Eye (tissue), 1 donor: ENCODE data around the gene GNAL.

Experiments
- DNase-seq: peaks from one replicate; pipeline ENCODE4 v3.0.0-alpha.2; 2015

Gene GNAL

DNA sequence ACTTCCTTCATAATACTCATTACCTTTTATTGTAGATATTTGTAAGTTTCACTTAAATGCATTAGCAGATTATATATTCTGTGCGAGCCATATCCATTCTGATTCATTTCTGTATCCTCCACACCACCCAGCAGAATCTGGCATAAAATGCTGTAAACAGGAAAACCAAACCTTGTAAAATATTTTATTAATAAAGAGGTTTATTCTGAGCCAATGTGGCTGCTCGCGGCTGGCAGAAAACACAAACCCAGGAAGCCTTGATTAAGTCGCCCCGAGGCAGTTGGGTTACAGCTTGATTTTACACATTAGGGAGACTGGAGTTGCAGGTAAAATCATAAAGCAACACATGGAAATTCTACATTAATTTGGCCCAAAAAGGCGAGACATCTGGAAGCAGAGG lies 40.5 kb downstream of the GNAL start:
- no peak for DNase-seq

GRCh38 chr18:11733031-11733430 lies 44.0 kb downstream of the GNAL start:
- peak; percentile 83 for DNase-seq

DNA sequence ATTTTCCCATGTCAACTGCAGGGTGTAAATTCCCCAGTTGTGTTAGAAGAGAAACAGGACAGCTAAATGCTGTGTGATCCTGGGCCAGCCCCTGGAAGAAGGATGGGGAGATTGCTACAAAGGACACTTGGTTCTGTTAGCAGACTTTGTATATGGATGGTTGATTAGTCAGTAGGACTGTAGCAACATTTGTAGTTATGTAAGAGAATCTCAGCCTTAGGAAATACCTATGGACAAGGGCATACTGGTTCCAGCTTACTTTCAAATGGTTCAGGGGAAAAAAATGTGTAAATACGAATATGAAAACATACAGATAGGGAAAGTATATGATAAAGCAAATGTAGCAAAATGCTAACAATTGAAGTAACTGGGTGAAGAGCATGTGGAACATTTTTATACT lies 47.6 kb downstream of the GNAL start:
- DNase-seq, result no peak

- DNase-seq, result no peak
These were observed 50.8 kb downstream of the GNAL start for GRCh38 chr18:11739893-11740292.

- no peak for DNase-seq
These were observed 51.4 kb downstream of the GNAL start for GRCh38 chr18:11740461-11740860.

GRCh38 chr18:11741505-11742145 lies 52.6 kb downstream of the GNAL start:
- DNase-seq, result no peak

DNA sequence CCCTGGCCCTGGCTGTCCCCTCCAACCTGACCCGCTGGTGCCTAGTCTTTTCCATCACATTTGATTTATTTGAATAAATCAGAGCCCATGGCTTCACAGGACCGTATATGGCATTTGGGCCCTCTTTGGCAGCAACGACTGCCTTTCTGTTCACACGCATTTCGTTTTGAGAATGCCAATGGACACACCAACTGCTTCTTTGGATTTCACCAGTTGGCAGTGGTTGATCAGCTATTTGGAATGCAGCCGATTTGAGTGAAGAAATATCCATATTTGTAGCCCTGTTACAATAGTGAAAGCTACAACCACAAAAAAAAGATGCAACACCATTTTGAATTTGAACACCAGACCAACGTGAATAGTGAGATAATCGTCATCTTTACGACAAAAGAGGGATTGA lies 56.5 kb downstream of the GNAL start:
- no peak for DNase-seq

GRCh38 chr18:11747286-11747685 lies 58.2 kb downstream of the GNAL start:
- DNase-seq, result no peak

GRCh38 chr18:11747731-11748130 lies 58.7 kb downstream of the GNAL start:
- DNase-seq, result peak; percentile 34

GRCh38 chr18:11749305-11749704 lies 60.2 kb downstream of the GNAL start:
- DNase-seq, result no peak

DNA sequence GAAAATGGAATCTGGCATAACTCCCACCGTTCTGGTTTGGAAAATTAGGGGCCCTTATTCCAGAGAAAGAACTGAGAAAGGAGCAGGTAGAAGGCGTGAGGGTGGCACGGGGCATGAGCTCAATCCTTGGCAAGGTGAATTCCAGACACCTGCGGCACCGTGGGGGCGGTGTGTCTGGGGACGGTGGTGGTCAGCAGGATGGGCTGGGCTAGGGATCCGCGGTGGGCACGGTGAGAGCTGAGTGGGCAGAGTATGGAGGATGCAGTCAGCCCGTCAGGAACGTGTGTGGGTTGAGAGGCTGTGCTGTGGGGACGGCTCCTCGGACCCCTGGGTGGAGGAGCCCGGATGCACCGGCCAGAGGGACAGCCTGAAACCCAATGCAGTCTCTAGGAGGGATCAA lies 61.1 kb downstream of the GNAL start:
- no peak for DNase-seq

DNA sequence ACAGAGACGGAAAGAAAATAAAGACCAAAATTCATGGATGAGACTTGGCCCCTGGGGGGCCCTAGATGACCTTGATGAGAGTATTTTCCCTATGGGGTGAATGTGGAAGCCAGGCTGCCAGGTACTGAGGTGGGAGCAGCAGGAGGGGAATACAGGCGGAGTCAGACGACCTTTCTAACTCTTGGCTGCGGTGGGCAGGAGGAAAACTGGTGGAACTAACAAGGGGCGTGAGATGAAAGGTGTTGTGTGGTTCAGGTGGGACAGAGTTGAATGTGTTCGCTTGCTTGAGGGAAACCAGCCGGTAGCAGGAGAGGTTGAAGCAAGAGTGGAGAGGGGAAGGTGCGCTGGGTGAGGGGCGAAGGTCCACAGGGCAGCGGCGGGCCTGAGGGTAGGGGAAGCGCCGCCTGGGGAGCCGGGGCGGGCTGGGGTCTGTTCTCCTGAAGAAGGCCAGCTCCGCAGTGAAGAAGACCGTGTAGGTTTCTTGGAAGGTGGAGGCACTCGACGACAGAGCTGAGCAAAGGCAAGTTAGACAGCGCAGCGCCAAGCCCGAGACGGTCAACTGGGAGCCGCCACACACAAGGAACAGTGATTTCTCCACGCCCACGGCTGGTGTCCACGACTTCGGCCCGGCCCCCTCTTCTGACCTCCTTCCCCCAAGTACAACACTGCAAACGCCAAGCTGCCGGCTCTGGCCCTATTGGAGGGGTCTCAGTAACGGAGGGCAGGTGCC lies 61.7 kb downstream of the GNAL start:
- DNase-seq, result no peak

GRCh38 chr18:11751341-11752115 lies 62.5 kb downstream of the GNAL start:
- peak; percentile 61 for DNase-seq

DNA sequence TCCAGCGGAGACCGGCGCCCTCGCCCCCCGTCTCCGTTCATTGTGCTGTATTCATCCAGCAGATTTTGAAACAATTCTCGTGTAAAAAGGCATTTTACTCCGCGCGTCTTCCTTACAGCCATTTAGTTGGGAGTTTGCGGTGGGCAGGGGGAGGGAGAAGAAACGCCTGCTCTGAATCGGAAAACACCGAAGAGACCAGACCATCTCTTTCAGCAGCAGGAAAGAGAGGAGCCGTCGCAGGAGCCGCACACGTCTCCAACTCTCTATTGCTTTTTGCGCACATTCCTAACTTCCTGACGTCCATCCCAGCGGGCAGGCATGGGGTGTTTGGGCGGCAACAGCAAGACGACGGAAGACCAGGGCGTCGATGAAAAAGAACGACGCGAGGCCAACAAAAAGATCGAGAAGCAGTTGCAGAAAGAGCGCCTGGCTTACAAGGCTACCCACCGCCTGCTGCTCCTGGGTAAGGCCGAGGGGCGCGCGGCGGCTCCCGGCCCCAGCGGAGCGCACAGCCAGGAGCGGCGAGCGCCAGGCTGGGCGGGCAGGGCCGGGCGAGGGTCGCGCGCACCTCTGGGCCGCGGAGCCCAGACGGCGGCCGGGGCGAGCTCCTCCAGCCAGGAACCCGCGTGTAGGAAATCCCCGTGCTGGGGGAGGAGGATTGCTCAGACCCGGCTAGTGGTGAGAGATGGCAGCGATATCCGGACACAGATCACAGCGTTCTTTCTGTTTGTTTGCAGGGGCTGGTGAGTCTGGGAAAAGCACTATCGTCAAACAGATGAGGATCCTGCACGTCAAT lies 63.2 kb downstream of the GNAL start:
- peak; percentile 74 for DNase-seq

DNA sequence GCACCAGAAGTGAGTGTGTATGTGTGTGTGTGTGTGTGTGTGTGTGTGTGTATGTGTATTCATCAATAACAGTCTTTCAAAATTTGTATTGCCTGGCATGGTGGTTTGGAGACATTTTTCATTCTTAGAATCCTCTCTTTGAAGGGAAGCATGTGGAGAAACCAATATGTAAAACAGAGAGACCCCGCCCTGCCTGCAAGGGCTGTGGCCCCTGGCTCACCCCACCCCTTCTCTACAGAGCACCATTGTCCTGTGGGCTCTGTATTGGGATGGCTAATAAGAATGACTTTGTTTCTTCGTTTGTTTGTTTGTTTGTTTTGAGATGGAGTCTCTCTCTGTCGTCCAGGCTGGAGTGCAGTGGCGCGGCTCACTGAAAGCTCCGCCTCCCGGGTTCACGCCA lies 65.9 kb downstream of the GNAL start:
- no peak for DNase-seq

DNA sequence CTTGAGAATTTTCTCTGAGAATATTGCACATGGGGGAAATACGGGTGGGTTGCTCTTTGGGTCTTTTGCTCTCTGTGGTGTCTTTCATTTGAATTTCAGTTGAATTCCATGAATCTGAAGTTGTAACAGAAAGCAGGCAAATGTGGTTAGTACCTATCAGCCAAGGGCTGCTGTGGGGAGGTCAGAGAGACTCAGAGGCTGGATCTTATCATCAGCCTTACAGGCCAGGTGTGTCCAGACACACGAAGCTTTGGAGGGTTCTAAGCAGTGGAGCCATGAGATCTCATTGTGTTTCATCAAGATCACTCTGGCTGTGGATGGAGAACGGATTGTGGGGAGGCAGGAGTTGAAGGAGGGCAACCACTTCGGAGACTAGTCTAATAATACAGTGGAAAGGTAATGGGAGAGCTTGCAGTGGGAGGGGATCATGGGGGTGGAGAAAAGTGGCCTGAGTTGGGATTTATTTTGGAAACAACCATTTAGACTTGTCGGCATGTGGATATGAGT lies 68.1 kb downstream of the GNAL start:
- no peak for DNase-seq

- DNase-seq, result no peak
These were observed 70.4 kb downstream of the GNAL start for GRCh38 chr18:11759456-11759855.

- DNase-seq, result no peak
These were observed 71.6 kb downstream of the GNAL start for GRCh38 chr18:11760498-11761167.

- no peak for DNase-seq
These were observed 72.5 kb downstream of the GNAL start for GRCh38 chr18:11761553-11761952.

GRCh38 chr18:11762429-11762828 lies 73.4 kb downstream of the GNAL start:
- DNase-seq, result no peak

- DNase-seq, result no peak
These were observed 78.3 kb downstream of the GNAL start for GRCh38 chr18:11767329-11767728.

GRCh38 chr18:11767935-11768334 lies 78.9 kb downstream of the GNAL start:
- DNase-seq, result no peak
